HUES6 (cell line): Measurements from ENCODE around the gene CBX4.
A peak's percentile ranks its signal among the peaks of the same experiment; 100 is the strongest.

ENCODE experiments used
- H3K27ac ChIP-seq: 2 replicates; pipeline ENCODE4 v1.7.0; 2013; ENCODE audit warnings: low read depth, mild to moderate bottlenecking, low read length, inconsistent platforms
- H3K27me3 ChIP-seq: 2 replicates; pipeline ENCODE4 v1.6.1; 2013; ENCODE audit warnings: low read length; ENCODE audit not compliant: control insufficient read depth, insufficient read depth
- H3K36me3 ChIP-seq: 2 replicates; pipeline ENCODE4 v1.6.1; 2013; ENCODE audit warnings: low read length; ENCODE audit not compliant: control insufficient read depth, insufficient read depth
- H3K4me1 ChIP-seq: 2 replicates; pipeline ENCODE4 v1.6.1; 2013; ENCODE audit warnings: low read length; ENCODE audit not compliant: control insufficient read depth, insufficient read depth
- H3K4me3 ChIP-seq: 2 replicates; pipeline ENCODE4 v1.5.1; 2013; ENCODE audit warnings: low read depth, low read length
- H3K9ac ChIP-seq: one replicate; pipeline ENCODE4 v1.6.1; 2013; ENCODE audit warnings: mild to moderate bottlenecking, low read length
- H3K9me3 ChIP-seq: 2 replicates; pipeline ENCODE4 v1.6.1; 2013; ENCODE audit warnings: low read depth, low read length; ENCODE audit not compliant: control insufficient read depth, insufficient read depth

Gene CBX4

DNA sequence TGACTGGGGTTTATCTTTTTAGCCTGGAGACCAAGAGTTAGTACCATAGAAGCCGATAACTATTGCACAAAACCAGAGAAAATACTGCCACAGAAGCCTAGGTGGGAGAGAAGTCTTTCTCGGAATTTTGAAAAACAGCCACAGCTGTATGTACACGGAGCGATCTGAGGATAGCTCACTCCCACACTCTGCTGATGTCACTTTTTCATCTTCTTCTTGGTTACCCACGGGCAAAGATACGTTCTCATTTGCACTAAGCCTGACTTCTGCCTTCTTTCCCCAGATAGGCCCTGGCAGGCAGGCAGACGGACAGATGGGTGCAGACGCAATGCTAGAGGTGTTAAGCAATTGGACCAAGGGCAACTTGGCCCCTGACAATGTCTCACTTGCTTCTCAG lies 9.1 kb upstream of the CBX4 start:
- no peak overlapping the region for H3K9ac ChIP-seq
- peaks cover 8% of the 10 kb centered on the region; the same call in 1 of the 2 replicates for H3K4me1 ChIP-seq
- no peak overlapping the region for H3K4me3 ChIP-seq
- peaks cover 51% of the 10 kb centered on the region for H3K27me3 ChIP-seq
- no peaks in the 10 kb centered on the region for H3K36me3 ChIP-seq
- no peak overlapping the region for H3K27ac ChIP-seq
- no peaks in the 10 kb centered on the region for H3K9me3 ChIP-seq

DNA sequence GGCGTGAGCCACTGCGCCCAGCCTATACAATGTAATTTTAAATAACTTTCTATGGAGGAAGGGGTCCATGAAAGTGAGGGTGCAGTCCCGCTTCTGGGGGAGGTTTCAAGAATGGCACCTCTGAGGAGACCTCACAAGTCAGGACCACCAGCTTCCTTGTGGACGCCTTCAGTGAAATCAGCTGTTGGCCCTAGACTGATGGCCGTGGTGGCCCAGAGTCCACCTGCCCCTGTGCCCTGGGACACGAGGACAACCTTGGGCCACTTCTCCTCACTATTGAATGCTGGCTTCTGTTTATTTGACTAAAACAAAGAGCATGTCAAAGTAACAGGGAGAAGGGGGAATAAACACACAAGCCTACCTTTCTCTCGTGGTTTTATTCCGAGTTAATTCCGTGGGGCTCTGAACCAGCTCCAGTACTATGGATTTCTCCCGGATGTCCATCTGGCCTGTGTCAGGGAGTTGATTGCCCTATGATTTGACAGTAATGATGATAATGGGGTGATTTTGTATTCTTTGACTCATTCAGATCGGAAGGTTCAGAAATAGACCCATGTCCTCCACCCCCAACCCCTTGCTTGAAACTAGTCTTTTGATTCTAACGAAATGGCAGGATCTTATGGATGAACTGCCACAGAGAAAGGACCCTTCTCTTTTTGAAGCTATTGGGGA lies 8.6 kb upstream of the CBX4 start:
- no peaks in the 10 kb centered on the region for H3K36me3 ChIP-seq
- H3K4me3 ChIP-seq = no peak overlapping the region
- H3K9me3 ChIP-seq = no peaks in the 10 kb centered on the region
- peaks cover 9% of the 10 kb centered on the region; the same call in 1 of the 2 replicates for H3K4me1 ChIP-seq
- H3K27me3 ChIP-seq = peaks cover 56% of the 10 kb centered on the region
- H3K27ac ChIP-seq = no peak overlapping the region
- H3K9ac ChIP-seq = no peak overlapping the region

DNA sequence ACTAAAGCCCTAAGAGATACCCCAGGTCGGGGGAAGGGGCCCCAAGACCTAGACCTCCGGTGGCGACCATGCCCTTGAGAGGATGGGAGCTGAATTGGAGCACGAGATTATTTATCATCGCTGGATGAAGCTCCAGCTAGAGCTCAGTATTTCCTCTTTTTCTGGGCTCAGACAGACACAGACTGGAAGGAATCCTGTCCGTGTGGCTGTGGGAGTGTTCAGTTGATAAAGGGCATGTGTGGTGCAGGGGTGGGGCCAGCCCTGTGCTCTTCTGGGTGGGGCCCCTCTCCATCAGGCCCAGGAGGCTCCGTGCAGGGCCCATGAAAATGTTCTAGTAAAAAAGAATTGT lies 6.3 kb upstream of the CBX4 start:
- no peak overlapping the region for H3K4me3 ChIP-seq
- H3K27ac ChIP-seq = no peak overlapping the region
- no peak overlapping the region for H3K9ac ChIP-seq
- H3K27me3 ChIP-seq = peaks cover 78% of the 10 kb centered on the region
- H3K9me3 ChIP-seq = no peaks in the 10 kb centered on the region
- peaks cover 28% of the 10 kb centered on the region for H3K4me1 ChIP-seq
- no peaks in the 10 kb centered on the region for H3K36me3 ChIP-seq

DNA sequence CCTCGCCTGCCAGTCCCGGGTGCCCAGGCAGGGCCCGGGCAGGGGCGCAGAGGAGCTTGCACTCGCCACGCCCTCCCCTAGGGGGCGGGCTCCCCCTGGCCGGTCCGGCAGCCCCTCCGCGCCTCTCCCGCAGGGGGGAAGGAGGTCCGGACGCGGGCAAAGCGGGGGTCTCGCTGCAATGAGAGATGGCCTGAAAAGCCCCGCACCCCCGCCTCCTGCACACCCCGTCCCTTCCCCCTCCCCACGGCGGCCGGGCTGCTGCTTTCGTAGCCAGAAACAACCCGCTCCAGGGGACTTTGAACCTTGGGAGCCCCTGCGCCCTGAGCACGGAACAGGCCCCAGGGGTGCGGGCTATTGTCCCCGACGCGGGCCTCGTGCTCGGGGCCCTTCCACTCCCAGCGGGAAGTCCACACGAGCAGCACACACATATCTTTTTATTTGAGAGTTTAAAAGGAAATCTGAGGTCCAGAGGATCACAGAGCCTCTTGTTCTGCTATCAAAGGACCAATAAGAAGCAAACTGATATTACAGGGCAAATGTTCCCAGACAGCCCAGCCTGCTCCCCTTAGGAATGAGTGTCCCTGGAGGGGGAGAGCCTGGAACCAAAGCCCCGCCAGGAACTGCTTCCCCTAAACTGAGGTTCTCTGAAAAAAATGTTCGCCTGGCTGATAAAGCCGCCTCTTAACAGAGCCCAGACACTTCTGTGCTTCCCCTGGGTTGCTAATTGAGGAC lies 5.8 kb upstream of the CBX4 start:
- no peak overlapping the region for H3K9ac ChIP-seq
- H3K36me3 ChIP-seq = no peaks in the 10 kb centered on the region
- H3K4me1 ChIP-seq = peaks cover 27% of the 10 kb centered on the region
- peaks cover 84% of the 10 kb centered on the region for H3K27me3 ChIP-seq
- peak overlapping the region; percentile 43 for H3K4me3 ChIP-seq
- H3K27ac ChIP-seq = no peak overlapping the region
- 0 out of 2 replicates have a peak, but pooled peaks cover 3% of the 10 kb centered on the region for H3K9me3 ChIP-seq

DNA sequence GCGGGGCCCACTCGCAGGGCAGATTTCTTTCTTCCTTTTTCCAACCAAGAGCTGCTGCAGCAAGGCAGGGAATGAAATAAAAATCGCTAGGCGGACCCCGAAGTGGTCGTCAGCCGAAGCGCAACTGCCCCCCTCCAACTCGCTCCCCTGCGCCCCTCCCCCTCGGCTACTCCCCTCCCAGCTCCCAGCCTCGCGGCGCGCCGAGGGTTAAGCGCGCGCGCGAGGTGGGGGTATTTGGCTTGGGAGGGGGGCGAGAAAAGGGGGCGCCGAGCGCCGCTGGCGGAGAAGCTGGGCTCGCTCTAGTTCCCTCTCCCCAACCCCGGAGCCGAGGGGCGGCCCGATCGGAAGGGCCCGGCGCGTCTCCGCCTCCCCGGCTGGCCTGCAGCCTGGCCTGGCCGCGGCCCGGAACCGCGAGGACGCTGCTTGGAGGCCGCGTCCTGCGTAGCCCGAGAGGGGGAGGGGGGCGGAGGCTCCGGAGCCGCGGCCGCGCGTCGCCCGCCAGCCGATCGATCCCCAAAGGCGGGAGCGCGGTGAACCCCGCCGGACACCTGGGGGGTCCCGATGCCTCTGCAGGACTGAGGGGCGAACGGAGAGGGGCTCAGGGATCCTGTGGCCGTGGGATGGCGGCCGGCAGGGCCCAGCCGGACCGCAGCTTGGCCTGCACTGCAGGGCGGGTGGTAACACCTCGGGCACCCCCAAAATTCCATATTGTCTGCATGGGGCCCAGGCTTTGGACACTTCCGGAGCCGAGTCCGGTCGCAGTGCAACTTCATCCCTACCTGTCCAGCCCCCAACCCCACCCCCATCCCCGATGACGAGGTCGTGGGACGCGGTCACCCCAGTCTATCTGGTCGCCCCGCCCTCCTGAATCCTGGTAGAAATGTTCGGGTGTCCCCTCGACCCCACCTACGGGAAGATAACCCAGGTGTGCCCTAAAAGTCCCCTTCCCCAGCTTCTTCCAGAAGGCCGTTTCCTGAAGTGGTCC lies 4.9 kb upstream of the CBX4 start:
- H3K27me3 ChIP-seq = peaks cover 85% of the 10 kb centered on the region
- H3K4me3 ChIP-seq = peak overlapping the region; percentile 70
- 0 out of 2 replicates have a peak, but pooled peaks cover 3% of the 10 kb centered on the region for H3K9me3 ChIP-seq
- no peak overlapping the region for H3K27ac ChIP-seq
- H3K4me1 ChIP-seq = peaks cover 24% of the 10 kb centered on the region
- H3K9ac ChIP-seq = peak overlapping the region; percentile 56
- no peaks in the 10 kb centered on the region for H3K36me3 ChIP-seq

DNA sequence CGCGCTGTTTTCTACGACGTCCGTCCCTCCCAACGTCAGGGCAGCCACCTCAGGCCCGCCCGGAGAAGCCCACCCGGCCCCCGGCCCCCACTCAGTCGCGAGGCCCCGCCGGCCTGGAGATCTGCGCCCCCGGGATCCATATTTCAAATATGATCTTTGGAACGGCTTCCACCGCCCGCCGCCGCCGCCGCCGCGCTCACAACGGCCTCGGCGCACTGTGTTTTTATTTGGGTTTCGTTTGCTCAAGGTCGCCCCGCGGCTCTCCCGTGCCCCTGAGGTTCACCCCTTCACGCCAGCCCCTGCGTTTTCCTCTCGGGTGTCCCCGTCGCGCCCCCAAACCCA lies 4.2 kb upstream of the CBX4 start:
- Histone ChIP-seq H3K27ac (no peak overlapping the region), H3K36me3 (no peaks in the 10 kb centered on the region), H3K27me3 (peaks cover 81% of the 10 kb centered on the region), H3K4me3 (peak overlapping the region; percentile 70), H3K4me1 (peaks cover 24% of the 10 kb centered on the region), H3K9me3 (0 out of 2 replicates have a peak, but pooled peaks cover 3% of the 10 kb centered on the region), H3K9ac (no peak overlapping the region)

DNA sequence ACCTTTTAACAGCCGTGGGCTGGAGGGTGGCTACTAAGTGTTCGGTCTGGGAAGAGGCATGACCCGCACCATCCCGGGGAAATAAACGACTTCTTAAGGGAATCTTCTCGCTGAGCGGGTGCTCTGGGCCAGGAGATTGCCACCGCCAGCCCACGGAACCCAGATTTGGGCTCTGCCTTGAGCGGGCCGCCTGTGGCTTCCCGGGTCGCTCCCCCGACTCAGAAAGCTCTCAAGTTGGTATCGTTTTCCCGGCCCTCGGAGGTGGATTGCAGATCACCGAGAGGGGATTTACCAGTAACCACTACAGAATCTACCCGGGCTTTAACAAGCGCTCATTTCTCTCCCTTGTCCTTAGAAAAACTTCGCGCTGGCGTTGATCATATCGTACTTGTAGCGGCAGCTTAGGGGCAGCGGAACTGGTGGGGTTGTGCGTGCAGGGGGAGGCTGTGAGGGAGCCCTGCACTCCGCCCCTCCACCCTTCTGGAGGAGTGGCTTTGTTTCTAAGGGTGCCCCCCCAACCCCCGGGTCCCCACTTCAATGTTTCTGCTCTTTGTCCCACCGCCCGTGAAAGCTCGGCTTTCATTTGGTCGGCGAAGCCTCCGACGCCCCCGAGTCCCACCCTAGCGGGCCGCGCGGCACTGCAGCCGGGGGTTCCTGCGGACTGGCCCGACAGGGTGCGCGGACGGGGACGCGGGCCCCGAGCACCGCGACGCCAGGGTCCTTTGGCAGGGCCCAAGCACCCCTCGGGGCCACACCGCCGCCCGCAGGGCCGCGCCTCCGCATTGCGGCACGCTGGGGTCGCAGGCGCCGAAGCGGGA lies 3.6 kb upstream of the CBX4 start:
- Histone ChIP-seq H3K4me1 (peaks cover 27% of the 10 kb centered on the region), H3K27ac (no peak overlapping the region), H3K9me3 (0 out of 2 replicates have a peak, but pooled peaks cover 3% of the 10 kb centered on the region), H3K36me3 (no peaks in the 10 kb centered on the region), H3K4me3 (peak overlapping the region; percentile 70), H3K27me3 (peaks cover 81% of the 10 kb centered on the region), H3K9ac (no peak overlapping the region)

DNA sequence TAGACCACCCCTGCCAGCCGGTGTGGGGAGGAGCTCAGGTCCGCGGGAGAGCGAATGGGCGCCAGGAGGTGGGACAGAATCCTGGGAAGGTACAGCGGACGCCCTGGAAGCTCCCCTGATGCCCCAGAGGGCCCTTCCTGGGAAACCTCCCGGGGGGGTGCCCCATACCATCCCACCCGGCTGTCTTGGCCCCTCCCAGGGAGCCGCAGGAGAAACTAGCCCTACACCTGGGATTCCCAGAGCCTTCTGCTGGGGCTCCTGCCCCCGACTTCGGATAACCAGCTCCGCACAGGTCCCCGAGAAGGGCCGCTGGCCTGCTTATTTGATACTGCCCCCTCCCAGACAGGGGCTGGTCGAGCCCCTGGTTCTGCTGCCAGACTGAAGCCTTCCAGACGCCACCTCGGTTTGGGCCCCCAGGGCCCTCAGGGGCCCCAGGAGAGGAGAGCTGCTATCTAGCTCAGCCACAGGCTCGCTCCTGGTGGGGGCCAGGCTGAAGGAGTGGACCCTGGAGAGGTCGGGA lies 3.0 kb upstream of the CBX4 start:
- H3K36me3 ChIP-seq = no peaks in the 10 kb centered on the region
- H3K27me3 ChIP-seq = peaks cover 82% of the 10 kb centered on the region
- 0 out of 2 replicates have a peak, but pooled peaks cover 3% of the 10 kb centered on the region for H3K9me3 ChIP-seq
- no peak overlapping the region for H3K27ac ChIP-seq
- H3K9ac ChIP-seq = no peak overlapping the region
- 0 out of 2 replicates have a peak overlapping the region, but pooled peaks have one; percentile 11 for H3K4me3 ChIP-seq
- peaks cover 32% of the 10 kb centered on the region for H3K4me1 ChIP-seq

DNA sequence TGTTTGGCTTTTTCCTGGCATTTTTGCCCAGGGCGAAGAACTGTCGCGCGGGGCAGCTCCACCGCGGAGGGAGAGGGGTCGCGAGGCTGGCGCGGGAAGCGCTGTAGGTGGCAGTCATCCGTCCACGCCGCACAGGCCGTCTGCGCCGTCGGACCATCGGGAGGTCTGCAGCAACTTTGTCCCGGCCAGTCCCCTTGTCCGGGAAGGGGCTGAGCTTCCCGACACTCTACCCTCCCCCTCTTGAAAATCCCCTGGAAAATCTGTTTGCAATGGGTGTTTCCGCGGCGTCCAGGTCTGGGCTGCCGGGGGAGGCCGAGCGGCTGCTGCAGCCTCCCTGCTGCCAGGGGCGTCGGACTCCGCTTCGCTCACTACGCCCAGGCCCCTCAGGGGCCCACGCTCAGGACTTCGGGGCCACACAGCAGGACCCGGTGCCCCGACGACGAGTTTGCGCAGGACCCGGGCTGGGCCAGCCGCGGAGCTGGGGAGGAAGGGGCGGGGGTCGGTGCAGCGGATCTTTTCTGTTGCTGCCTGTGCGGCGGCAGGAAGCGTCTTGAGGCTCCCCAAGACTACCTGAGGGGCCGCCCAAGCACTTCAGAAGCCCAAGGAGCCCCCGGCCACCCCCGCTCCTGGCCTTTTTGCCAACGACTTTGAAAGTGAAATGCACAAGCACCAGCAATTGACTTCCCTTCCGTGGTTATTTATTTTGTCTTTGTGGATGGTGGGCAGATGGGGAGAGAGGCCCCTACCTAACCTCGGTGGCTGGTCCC lies 2.3 kb upstream of the CBX4 start:
- Histone ChIP-seq H3K27ac (no peak overlapping the region), H3K9me3 (0 out of 2 replicates have a peak, but pooled peaks cover 3% of the 10 kb centered on the region), H3K27me3 (peaks cover 87% of the 10 kb centered on the region), H3K9ac (no peak overlapping the region), H3K4me1 (peaks cover 39% of the 10 kb centered on the region), H3K36me3 (no peaks in the 10 kb centered on the region), H3K4me3 (peak overlapping the region; percentile 11; the same call in 1 of the 2 replicates)
